HepG2 (cell line): ENCODE results near the gene SCRG1. TPM values are rescaled to one million over a fixed set of nuclear protein-coding genes. Genes with fewer than 3 reads are reported as not detected.

Experiments used
- ADNP ChIP-seq: sonication (generic); formaldehyde crosslinking; IDR thresholded peaks from 2 replicates; pipeline ENCODE4 v1.4.0; 2020; ENCODE audit warnings: missing genetic modification reagents
- ATF1 ChIP-seq: IDR thresholded peaks from 2 replicates; pipeline ENCODE4 v1.6.1; 2016; ENCODE audit warnings: mild to moderate bottlenecking, control low read depth
- DDIT3 ChIP-seq: sonication (generic); formaldehyde crosslinking; IDR thresholded peaks from 2 replicates; pipeline ENCODE4 v1.4.0; 2020; ENCODE audit warnings: mild to moderate bottlenecking, missing genetic modification reagents
- FOXA1 ChIP-seq, 2 experiments: fragments of 450-650 bp in 1 of 2; sonication (generic) in 1 of 2; formaldehyde crosslinking in 1 of 2; IDR thresholded peaks; 2 replicates each; pipeline versions ENCODE4 v1.4.0 to v1.6.1; 2016 to 2020; ENCODE audit warnings: missing genetic modification reagents in 1 of 2
- FOXA3 ChIP-seq: IDR thresholded peaks from 2 replicates; pipeline ENCODE4 v1.6.1; 2016; ENCODE audit warnings: missing genetic modification reagents, missing compliant biosample characterization
- GABPA ChIP-seq, 2 experiments: IDR thresholded peaks; 2 replicates each; pipeline ENCODE4 v1.6.1; 2011 to 2016; ENCODE audit warnings: low read depth in 2 of 2, low read length in 1 of 2, missing biosample characterization in 1 of 2, missing genetic modification characterization in 1 of 2
- KLF13 ChIP-seq: sonication (generic); formaldehyde crosslinking; IDR thresholded peaks from 2 replicates; pipeline ENCODE4 v1.4.0; 2020; ENCODE audit warnings: mild to moderate bottlenecking, missing genetic modification reagents
- TRIM24 ChIP-seq: sonication (generic); formaldehyde crosslinking; IDR thresholded peaks from 2 replicates; pipeline ENCODE4 v1.8.0; 2022; ENCODE audit warnings: mild to moderate bottlenecking, missing genetic modification reagents
- YY1 ChIP-seq: IDR thresholded peaks from 2 replicates; pipeline ENCODE4 v1.6.1; 2011; ENCODE audit warnings: low read length, low read depth, moderate library complexity, mild to moderate bottlenecking; ENCODE audit not compliant: insufficient read depth, insufficient replicate concordance
- ZBTB38 ChIP-seq: sonication (generic); formaldehyde crosslinking; IDR thresholded peaks from 2 replicates; pipeline ENCODE4 v1.5.1; 2020; ENCODE audit warnings: mild to moderate bottlenecking, missing genetic modification reagents
- ZNF720 ChIP-seq: sonication (generic); formaldehyde crosslinking; IDR thresholded peaks from 2 replicates; pipeline ENCODE4 v1.4.0; 2020; ENCODE audit warnings: missing genetic modification reagents
- ZNF761 ChIP-seq: sonication (generic); formaldehyde crosslinking; conservative IDR thresholded peaks from 2 replicates; pipeline ENCODE4 v1.4.0; 2020; ENCODE audit warnings: mild to moderate bottlenecking, missing genetic modification reagents
- ZNF775 ChIP-seq: sonication (generic); formaldehyde crosslinking; IDR thresholded peaks from 2 replicates; pipeline ENCODE4 v1.4.0; 2020; ENCODE audit warnings: missing genetic modification reagents, mild to moderate bottlenecking, moderate library complexity, borderline replicate concordance
- ZSCAN31 ChIP-seq: sonication (generic); formaldehyde crosslinking; IDR thresholded peaks from 2 replicates; pipeline ENCODE4 v1.5.0; 2020; ENCODE audit warnings: low read depth, mild to moderate bottlenecking, missing genetic modification reagents
- polyA plus RNA-seq, 8 experiments: library from polyadenylated mRNA; depleted of rRNA in 3 of 8; stranded (reverse) in 7 of 8; unstranded in 1 of 8; fragments of >200 nt; fragmentation: Illumina TruSeq in 4 of 8; extraction: Trizol in 4 of 8; gene quantifications; 2 replicates each; pipeline versions ENCODE4 v1.2.1 to v1.2.3, GENCODE V29; 2011 to 2016; ENCODE audit warnings: low read depth in 4 of 8, missing spikeins in 1 of 8, mixed read lengths in 1 of 8; ENCODE audit not compliant: insufficient read depth in 1 of 8
- total RNA-seq, 5 experiments: library from RNA; depleted of rRNA; stranded (reverse); fragments of >200 nt; fragmentation: Illumina TruSeq; extraction: Trizol; gene quantifications; 2 replicates each; pipeline ENCODE4 v1.2.3, GENCODE V29; 2016; ENCODE audit warnings: low read depth in 1 of 5
- TF ChIP-seq, protein P1 (sequence below): sonication (generic); formaldehyde crosslinking; IDR thresholded peaks from 2 replicates; pipeline ENCODE4 v1.5.0; 2020; ENCODE audit warnings: mild to moderate bottlenecking, missing genetic modification reagents, borderline replicate concordance
- TF ChIP-seq, protein P2 (sequence below): sonication (generic); formaldehyde crosslinking; IDR thresholded peaks from 2 replicates; pipeline ENCODE4 v1.5.0; 2020; ENCODE audit warnings: mild to moderate bottlenecking, missing genetic modification reagents, borderline replicate concordance

SCRG1 gene
- total and polyA plus RNA-seq, 2 of the 13 experiments (the other 11 are each of a cell fraction or from before 2014, with no cell fraction given) = not detected

- TF ChIP-seq, protein P1, sequence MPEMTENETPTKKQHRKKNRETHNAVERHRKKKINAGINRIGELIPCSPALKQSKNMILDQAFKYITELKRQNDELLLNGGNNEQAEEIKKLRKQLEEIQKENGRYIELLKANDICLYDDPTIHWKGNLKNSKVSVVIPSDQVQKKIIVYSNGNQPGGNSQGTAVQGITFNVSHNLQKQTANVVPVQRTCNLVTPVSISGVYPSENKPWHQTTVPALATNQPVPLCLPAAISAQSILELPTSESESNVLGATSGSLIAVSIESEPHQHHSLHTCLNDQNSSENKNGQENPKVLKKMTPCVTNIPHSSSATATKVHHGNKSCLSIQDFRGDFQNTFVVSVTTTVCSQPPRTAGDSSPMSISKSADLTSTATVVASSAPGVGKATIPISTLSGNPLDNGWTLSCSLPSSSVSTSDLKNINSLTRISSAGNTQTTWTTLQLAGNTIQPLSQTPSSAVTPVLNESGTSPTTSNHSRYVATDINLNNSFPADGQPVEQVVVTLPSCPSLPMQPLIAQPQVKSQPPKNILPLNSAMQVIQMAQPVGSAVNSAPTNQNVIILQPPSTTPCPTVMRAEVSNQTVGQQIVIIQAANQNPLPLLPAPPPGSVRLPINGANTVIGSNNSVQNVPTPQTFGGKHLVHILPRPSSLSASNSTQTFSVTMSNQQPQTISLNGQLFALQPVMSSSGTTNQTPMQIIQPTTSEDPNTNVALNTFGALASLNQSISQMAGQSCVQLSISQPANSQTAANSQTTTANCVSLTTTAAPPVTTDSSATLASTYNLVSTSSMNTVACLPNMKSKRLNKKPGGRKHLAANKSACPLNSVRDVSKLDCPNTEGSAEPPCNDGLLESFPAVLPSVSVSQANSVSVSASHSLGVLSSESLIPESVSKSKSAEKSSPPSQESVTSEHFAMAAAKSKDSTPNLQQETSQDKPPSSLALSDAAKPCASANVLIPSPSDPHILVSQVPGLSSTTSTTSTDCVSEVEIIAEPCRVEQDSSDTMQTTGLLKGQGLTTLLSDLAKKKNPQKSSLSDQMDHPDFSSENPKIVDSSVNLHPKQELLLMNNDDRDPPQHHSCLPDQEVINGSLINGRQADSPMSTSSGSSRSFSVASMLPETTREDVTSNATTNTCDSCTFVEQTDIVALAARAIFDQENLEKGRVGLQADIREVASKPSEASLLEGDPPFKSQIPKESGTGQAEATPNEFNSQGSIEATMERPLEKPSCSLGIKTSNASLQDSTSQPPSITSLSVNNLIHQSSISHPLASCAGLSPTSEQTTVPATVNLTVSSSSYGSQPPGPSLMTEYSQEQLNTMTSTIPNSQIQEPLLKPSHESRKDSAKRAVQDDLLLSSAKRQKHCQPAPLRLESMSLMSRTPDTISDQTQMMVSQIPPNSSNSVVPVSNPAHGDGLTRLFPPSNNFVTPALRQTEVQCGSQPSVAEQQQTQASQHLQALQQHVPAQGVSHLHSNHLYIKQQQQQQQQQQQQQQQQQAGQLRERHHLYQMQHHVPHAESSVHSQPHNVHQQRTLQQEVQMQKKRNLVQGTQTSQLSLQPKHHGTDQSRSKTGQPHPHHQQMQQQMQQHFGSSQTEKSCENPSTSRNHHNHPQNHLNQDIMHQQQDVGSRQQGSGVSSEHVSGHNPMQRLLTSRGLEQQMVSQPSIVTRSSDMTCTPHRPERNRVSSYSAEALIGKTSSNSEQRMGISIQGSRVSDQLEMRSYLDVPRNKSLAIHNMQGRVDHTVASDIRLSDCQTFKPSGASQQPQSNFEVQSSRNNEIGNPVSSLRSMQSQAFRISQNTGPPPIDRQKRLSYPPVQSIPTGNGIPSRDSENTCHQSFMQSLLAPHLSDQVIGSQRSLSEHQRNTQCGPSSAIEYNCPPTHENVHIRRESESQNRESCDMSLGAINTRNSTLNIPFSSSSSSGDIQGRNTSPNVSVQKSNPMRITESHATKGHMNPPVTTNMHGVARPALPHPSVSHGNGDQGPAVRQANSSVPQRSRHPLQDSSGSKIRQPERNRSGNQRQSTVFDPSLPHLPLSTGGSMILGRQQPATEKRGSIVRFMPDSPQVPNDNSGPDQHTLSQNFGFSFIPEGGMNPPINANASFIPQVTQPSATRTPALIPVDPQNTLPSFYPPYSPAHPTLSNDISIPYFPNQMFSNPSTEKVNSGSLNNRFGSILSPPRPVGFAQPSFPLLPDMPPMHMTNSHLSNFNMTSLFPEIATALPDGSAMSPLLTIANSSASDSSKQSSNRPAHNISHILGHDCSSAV (CRISPR knock-in tag) = no peak
- TF ChIP-seq ZSCAN31 (CRISPR knock-in tag) = no peak
- no peak for TF ChIP-seq TRIM24
- 0 out of 2 replicates have a peak, but pooled peaks have one; percentile 39 for TF ChIP-seq FOXA3 (CRISPR knock-in tag)
- no peak for TF ChIP-seq ZNF720 (CRISPR knock-in tag)
- TF ChIP-seq ADNP = no peak
- TF ChIP-seq DDIT3 (CRISPR knock-in tag) = no peak
- TF ChIP-seq ZNF761 = no peak; the same call in 1 of the 2 replicates
- TF ChIP-seq FOXA1 (IDR thresholded peaks at IDR 0.05) = no peak
- TF ChIP-seq FOXA1 (CRISPR knock-in tag; IDR thresholded peaks at IDR 0.05) = peak; percentile 71
- no peak for TF ChIP-seq ZNF775 (CRISPR knock-in tag)
- TF ChIP-seq ATF1 (CRISPR knock-in tag) = no peak
- TF ChIP-seq KLF13 (CRISPR knock-in tag) = no peak
- TF ChIP-seq ZBTB38 = no peak
- TF ChIP-seq YY1 = peak; percentile 27
- TF ChIP-seq, protein P2, sequence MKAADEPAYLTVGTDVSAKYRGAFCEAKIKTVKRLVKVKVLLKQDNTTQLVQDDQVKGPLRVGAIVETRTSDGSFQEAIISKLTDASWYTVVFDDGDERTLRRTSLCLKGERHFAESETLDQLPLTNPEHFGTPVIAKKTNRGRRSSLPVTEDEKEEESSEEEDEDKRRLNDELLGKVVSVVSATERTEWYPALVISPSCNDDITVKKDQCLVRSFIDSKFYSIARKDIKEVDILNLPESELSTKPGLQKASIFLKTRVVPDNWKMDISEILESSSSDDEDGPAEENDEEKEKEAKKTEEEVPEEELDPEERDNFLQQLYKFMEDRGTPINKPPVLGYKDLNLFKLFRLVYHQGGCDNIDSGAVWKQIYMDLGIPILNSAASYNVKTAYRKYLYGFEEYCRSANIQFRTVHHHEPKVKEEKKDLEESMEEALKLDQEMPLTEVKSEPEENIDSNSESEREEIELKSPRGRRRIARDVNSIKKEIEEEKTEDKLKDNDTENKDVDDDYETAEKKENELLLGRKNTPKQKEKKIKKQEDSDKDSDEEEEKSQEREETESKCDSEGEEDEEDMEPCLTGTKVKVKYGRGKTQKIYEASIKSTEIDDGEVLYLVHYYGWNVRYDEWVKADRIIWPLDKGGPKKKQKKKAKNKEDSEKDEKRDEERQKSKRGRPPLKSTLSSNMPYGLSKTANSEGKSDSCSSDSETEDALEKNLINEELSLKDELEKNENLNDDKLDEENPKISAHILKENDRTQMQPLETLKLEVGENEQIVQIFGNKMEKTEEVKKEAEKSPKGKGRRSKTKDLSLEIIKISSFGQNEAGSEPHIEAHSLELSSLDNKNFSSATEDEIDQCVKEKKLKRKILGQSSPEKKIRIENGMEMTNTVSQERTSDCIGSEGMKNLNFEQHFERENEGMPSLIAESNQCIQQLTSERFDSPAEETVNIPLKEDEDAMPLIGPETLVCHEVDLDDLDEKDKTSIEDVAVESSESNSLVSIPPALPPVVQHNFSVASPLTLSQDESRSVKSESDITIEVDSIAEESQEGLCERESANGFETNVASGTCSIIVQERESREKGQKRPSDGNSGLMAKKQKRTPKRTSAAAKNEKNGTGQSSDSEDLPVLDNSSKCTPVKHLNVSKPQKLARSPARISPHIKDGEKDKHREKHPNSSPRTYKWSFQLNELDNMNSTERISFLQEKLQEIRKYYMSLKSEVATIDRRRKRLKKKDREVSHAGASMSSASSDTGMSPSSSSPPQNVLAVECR (CRISPR knock-in tag) = peak; percentile 71
- TF ChIP-seq GABPA (IDR thresholded peaks at IDR 0.05; ENCODE audit: low read depth, low read length) = no peak
- no peak; the same call in 1 of the 2 replicates for TF ChIP-seq GABPA (CRISPR knock-in tag; IDR thresholded peaks at IDR 0.05; ENCODE audit: low read depth)
Observed at GRCh38 chr4:173334891-173335752, 63.8 kb downstream of the SCRG1 start (continued).
